HepG2 (cell line): ENCODE measurements around the gene RTBDN. TPM values are rescaled to one million over a fixed set of nuclear protein-coding genes. Genes with fewer than 3 reads are reported as not detected.

Experiments
- ATM ChIP-seq: fragments of 450-650 bp; IDR thresholded peaks from 2 replicates; pipeline ENCODE4 v1.7.1; 2017; ENCODE audit warnings: mild to moderate bottlenecking, borderline replicate concordance
- CBX2 ChIP-seq, 2 experiments: fragments of 200-600 bp in 1 of 2; sonication (generic); formaldehyde crosslinking in 1 of 2; IDR thresholded peaks; 2 replicates each; pipeline versions ENCODE4 v1.7.0 to v1.8.1; 2018 to 2022; ENCODE audit warnings: low read depth in 2 of 2, low read length in 1 of 2, mild to moderate bottlenecking in 1 of 2, missing genetic modification reagents in 1 of 2
- CCDC6 ChIP-seq: sonication (generic); formaldehyde crosslinking; IDR thresholded peaks from 2 replicates; pipeline ENCODE4 v1.8.1; 2022; ENCODE audit warnings: mild to moderate bottlenecking, missing genetic modification reagents, moderate library complexity
- CHCHD3 ChIP-seq: sonication (generic); formaldehyde crosslinking; IDR thresholded peaks from 2 replicates; pipeline ENCODE4 v1.8.0; 2022; ENCODE audit warnings: mild to moderate bottlenecking, missing genetic modification reagents, moderate library complexity
- CHD2 ChIP-seq: IDR thresholded peaks from 2 replicates; pipeline ENCODE4 v1.6.1; 2011; ENCODE audit warnings: low read depth, low read length, improper control_type of control experiment
- GRHL1 ChIP-seq: sonication (generic); formaldehyde crosslinking; conservative IDR thresholded peaks from 2 replicates; pipeline ENCODE4 v1.8.0; 2022; ENCODE audit warnings: missing genetic modification reagents
- HNRNPLL ChIP-seq: fragments of 200-400 bp; formaldehyde crosslinking; IDR thresholded peaks from 2 replicates; pipeline ENCODE4 v1.6.1; 2017; ENCODE audit warnings: mild to moderate bottlenecking, low read depth, low read length; ENCODE audit not compliant: poor library complexity, severe bottlenecking
- IRF2 ChIP-seq: IDR thresholded peaks from 2 replicates; pipeline ENCODE4 v1.6.1; 2018; ENCODE audit warnings: missing genetic modification reagents, missing compliant biosample characterization
- KDM1A ChIP-seq: IDR thresholded peaks from 2 replicates; pipeline ENCODE4 v1.6.1; 2016; ENCODE audit warnings: missing compliant biosample characterization
- MTA1 ChIP-seq: sonication (generic); formaldehyde crosslinking; IDR thresholded peaks from 2 replicates; pipeline ENCODE4 v1.4.0; 2020; ENCODE audit warnings: missing genetic modification reagents, mild to moderate bottlenecking, borderline replicate concordance
- PCBP1 ChIP-seq: fragments of 200-400 bp; formaldehyde crosslinking; IDR thresholded peaks from 2 replicates; pipeline ENCODE4 v1.6.1; 2017; ENCODE audit warnings: mild to moderate bottlenecking, low read depth, low read length, borderline replicate concordance
- PRMT3 ChIP-seq: sonication (generic); formaldehyde crosslinking; IDR thresholded peaks from 2 replicates; pipeline ENCODE4 v1.8.1; 2022; ENCODE audit warnings: low read depth, mild to moderate bottlenecking, moderate library complexity, missing genetic modification reagents, borderline replicate concordance
- RCOR2 ChIP-seq: IDR thresholded peaks from 2 replicates; pipeline ENCODE4 v1.6.1; 2016; ENCODE audit warnings: missing biosample characterization, missing genetic modification reagents
- SKI ChIP-seq: fragments of 450-650 bp; IDR thresholded peaks from one replicate; pipeline ENCODE4 v1.6.1; 2018; ENCODE audit warnings: mild to moderate bottlenecking; ENCODE audit not compliant: partially characterized antibody
- ZNF256 ChIP-seq: sonication (generic); formaldehyde crosslinking; conservative IDR thresholded peaks from 2 replicates; pipeline ENCODE4 v1.4.0; 2020; ENCODE audit warnings: missing genetic modification reagents
- ZNF276 ChIP-seq: sonication (generic); formaldehyde crosslinking; IDR thresholded peaks from 2 replicates; pipeline ENCODE4 v1.4.0; 2020; ENCODE audit warnings: mild to moderate bottlenecking, low read depth, missing genetic modification reagents
- ZNF430 ChIP-seq: sonication (generic); formaldehyde crosslinking; IDR thresholded peaks from 2 replicates; pipeline ENCODE4 v1.9.0; 2021; ENCODE audit warnings: mild to moderate bottlenecking, missing genetic modification reagents
- ZNF639 ChIP-seq: conservative IDR thresholded peaks from 2 replicates; pipeline ENCODE4 v1.6.1; 2018; ENCODE audit warnings: missing genetic modification reagents
- ZNF687 ChIP-seq: sonication (generic); formaldehyde crosslinking; IDR thresholded peaks from 2 replicates; pipeline ENCODE4 v1.5.1; 2020; ENCODE audit warnings: mild to moderate bottlenecking, missing genetic modification reagents, moderate library complexity
- ZSCAN25 ChIP-seq: sonication (generic); formaldehyde crosslinking; IDR thresholded peaks from 2 replicates; pipeline ENCODE4 v1.8.0; 2022; ENCODE audit warnings: mild to moderate bottlenecking, missing genetic modification reagents
- polyA plus RNA-seq, 8 experiments: library from polyadenylated mRNA; depleted of rRNA in 3 of 8; stranded (reverse) in 7 of 8; unstranded in 1 of 8; fragments of >200 nt; fragmentation: Illumina TruSeq in 4 of 8; extraction: Trizol in 4 of 8; gene quantifications; 2 replicates each; pipeline versions ENCODE4 v1.2.1 to v1.2.3, GENCODE V29; 2011 to 2016; ENCODE audit warnings: low read depth in 4 of 8, missing spikeins in 1 of 8, mixed read lengths in 1 of 8; ENCODE audit not compliant: insufficient read depth in 1 of 8
- total RNA-seq, 5 experiments: library from RNA; depleted of rRNA; stranded (reverse); fragments of >200 nt; fragmentation: Illumina TruSeq; extraction: Trizol; gene quantifications; 2 replicates each; pipeline ENCODE4 v1.2.3, GENCODE V29; 2016; ENCODE audit warnings: low read depth in 1 of 5

RTBDN gene
- total and polyA plus RNA-seq, 2 of the 13 experiments (the other 11 are each of a cell fraction or from before 2014, with no cell fraction given) = 0.27 to 0.48 TPM

GRCh38 chr19:12806242-12807081, 27.9 kb downstream of the RTBDN start, which contains the start of gene RNASEH2A (continued):
- TF ChIP-seq CBX2 (IDR thresholded peaks at IDR 0.05; ENCODE audit: low read depth, low read length) = no peak
- no peak for TF ChIP-seq CBX2 (CRISPR knock-in tag; IDR thresholded peaks at IDR 0.05; ENCODE audit: low read depth)
- 0 out of 2 replicates have a peak, but pooled peaks have one; percentile 39 for TF ChIP-seq MTA1 (CRISPR knock-in tag)
- no peak for TF ChIP-seq KDM1A (CRISPR knock-in tag)
- no peak for TF ChIP-seq PCBP1
- no peak for TF ChIP-seq GRHL1 (CRISPR knock-in tag)
- peak; percentile 96 for TF ChIP-seq ZNF430
- TF ChIP-seq ATM = no peak
- 0 out of 2 replicates have a peak, but pooled peaks have one; percentile 22 for TF ChIP-seq CCDC6 (CRISPR knock-in tag)
- TF ChIP-seq ZSCAN25 = 0 out of 2 replicates have a peak, but pooled peaks have one; percentile 54
- no peak for TF ChIP-seq CHCHD3 (CRISPR knock-in tag)
- TF ChIP-seq RCOR2 (CRISPR knock-in tag) = no peak
- peak; percentile 97 for TF ChIP-seq ZNF687 (CRISPR knock-in tag)
- 0 out of 2 replicates have a peak, but pooled peaks have one; percentile 32 for TF ChIP-seq ZNF256 (CRISPR knock-in tag)
- TF ChIP-seq HNRNPLL = peak; percentile 95
- TF ChIP-seq CHD2 = no peak
- TF ChIP-seq IRF2 = peak; percentile 88
- TF ChIP-seq PRMT3 (CRISPR knock-in tag) = no peak
- TF ChIP-seq SKI = no peak
- TF ChIP-seq ZNF639 (CRISPR knock-in tag) = no peak; the same call in 1 of the 2 replicates
- peak; percentile 74; the same call in 1 of the 2 replicates for TF ChIP-seq ZNF276 (CRISPR knock-in tag)
